ENCODE results near the gene ARID2.

GRCh38 chr12:45914090-45914489, 184.6 kb downstream of the ARID2 start:
- TF ChIP-seq BHLHE40 (IDR thresholded peaks at IDR 0.05; ENCODE audit: low read depth, low read length) (no peak), RNF2 (IDR thresholded peaks at IDR 0.05; ENCODE audit: borderline replicate concordance, low read depth) (no peak), CTCF (IDR thresholded peaks at IDR 0.05) (no peak), RCOR1 (IDR thresholded peaks at IDR 0.05; ENCODE audit: low read depth, low read length) (no peak), POLR2AphosphoS2 (conservative IDR thresholded peaks at IDR 0.05; ENCODE audit: low read length) (no peak), ELK1 (IDR thresholded peaks at IDR 0.05; ENCODE audit: low read depth, low read length) (no peak), NFE2L2 (conservative IDR thresholded peaks at IDR 0.05; ENCODE audit: low read length) (no peak)

Measured in A549 (cell line).